C4-2B (cell line): Measurements from ENCODE around the gene LKAAEAR1.

Source experiments
- H3K27ac ChIP-seq: fragments of 450-650 bp; 2 replicates; pipeline ENCODE4 v1.5.1; 2017
- CTCF ChIP-seq: fragments of 450-650 bp; conservative IDR thresholded peaks from 2 replicates; pipeline ENCODE4 v1.5.1; 2017; ENCODE audit warnings: mild to moderate bottlenecking
- ZFX ChIP-seq: fragments of 450-650 bp; IDR thresholded peaks from 2 replicates; pipeline ENCODE4 v1.6.1; 2017

The LKAAEAR1 gene

GRCh38 chr20:64068386-64069208 lies 15.6 kb downstream of the LKAAEAR1 start:
- TF ChIP-seq CTCF (no peak), ZFX (no peak)
- no peak overlapping the region for H3K27ac ChIP-seq

- no peak for TF ChIP-seq CTCF
- no peak for TF ChIP-seq ZFX
- H3K27ac ChIP-seq, result no peak overlapping the region
Observed at GRCh38 chr20:64067733-64068307, 16.4 kb downstream of the LKAAEAR1 start.

- no peak overlapping the region for H3K27ac ChIP-seq
- TF ChIP-seq CTCF (no peak), ZFX (no peak)
Observed at GRCh38 chr20:64067005-64067632, 17.1 kb downstream of the LKAAEAR1 start.

- H3K27ac ChIP-seq, result no peak overlapping the region
- no peak for TF ChIP-seq CTCF
- TF ChIP-seq ZFX, result no peak
Observed at GRCh38 chr20:64065974-64066343, 18.2 kb downstream of the LKAAEAR1 start.

GRCh38 chr20:64065062-64065973 lies 18.9 kb downstream of the LKAAEAR1 start:
- H3K27ac ChIP-seq, result no peak overlapping the region
- TF ChIP-seq CTCF (no peak), ZFX (no peak)

GRCh38 chr20:64064145-64064698 lies 20.0 kb downstream of the LKAAEAR1 start:
- no peak for TF ChIP-seq CTCF
- no peak for TF ChIP-seq ZFX
- no peak overlapping the region; the same call in 1 of the 2 replicates for H3K27ac ChIP-seq
